Smooth muscle cell (in vitro differentiated cells): ENCODE data around the gene LRRC40. TPM values are rescaled to one million over a fixed set of nuclear protein-coding genes. Genes with fewer than 3 reads are reported as not detected.

ENCODE experiments used
- DNase-seq: peaks from one replicate; lab custom pipeline; 2025; ENCODE audit not compliant: unreplicated experiment; lab: John Stamatoyannopoulos, UW
- H2AFZ ChIP-seq: fragments of 200-600 bp; sonication (generic); 2 replicates; pipeline ENCODE4 v1.6.0; 2016; ENCODE audit warnings: antibody characterized with exemption, low read depth, mild to moderate bottlenecking
- H3F3A ChIP-seq: fragments of 200-600 bp; sonication (generic); 2 replicates; pipeline ENCODE4 v1.6.0; 2017; ENCODE audit warnings: antibody characterized with exemption, low read depth
- H3K27ac ChIP-seq: fragments of 200-600 bp; sonication (generic); 2 replicates; pipeline ENCODE4 v1.5.1; 2016; ENCODE audit warnings: low read depth, mild to moderate bottlenecking
- H3K27me3 ChIP-seq: fragments of 200-600 bp; sonication (generic); 2 replicates; pipeline ENCODE4 v1.6.1; 2016; ENCODE audit warnings: low read depth, mild to moderate bottlenecking
- H3K36me3 ChIP-seq: fragments of 200-600 bp; sonication (generic); 2 replicates; pipeline ENCODE4 v1.5.1; 2016; ENCODE audit warnings: low read depth
- H3K4me1 ChIP-seq: fragments of 200-600 bp; sonication (generic); 2 replicates; pipeline ENCODE4 v1.5.1; 2016; ENCODE audit warnings: low read depth
- H3K4me2 ChIP-seq: fragments of 200-600 bp; sonication (generic); 2 replicates; pipeline ENCODE4 v1.6.0; 2016; ENCODE audit warnings: mild to moderate bottlenecking
- H3K4me3 ChIP-seq: fragments of 200-600 bp; sonication (generic); 2 replicates; pipeline ENCODE4 v1.5.1; 2016; ENCODE audit warnings: mild to moderate bottlenecking
- H3K79me2 ChIP-seq: fragments of 200-600 bp; sonication (generic); 2 replicates; pipeline ENCODE4 v1.6.0; 2016; ENCODE audit warnings: low read depth, mild to moderate bottlenecking
- H3K9ac ChIP-seq: fragments of 200-600 bp; sonication (generic); 2 replicates; pipeline ENCODE4 v1.6.0; 2016; ENCODE audit warnings: low read depth
- H3K9me3 ChIP-seq: fragments of 200-600 bp; sonication (generic); replicated peaks from 2 replicates; pipeline ENCODE4 v1.5.1; 2016; ENCODE audit warnings: low read depth
- H4K20me1 ChIP-seq: fragments of 200-600 bp; sonication (generic); 2 replicates; pipeline ENCODE4 v1.6.0; 2016; ENCODE audit warnings: low read depth
- WGBS: methylation state at CpG from one replicate; pipeline ENCODE4 v1.1.7; 2016; ENCODE audit warnings: low lambda C conversion rate; 5-methylcytosine and 5-hydroxymethylcytosine counted together
- polyA plus RNA-seq: library from polyadenylated mRNA; unstranded; fragments of >200 nt; fragmentation: Nextera tagmentation; extraction: Ambion mirVana; gene quantifications from 2 replicates; pipeline ENCODE4 v1.2.1, GENCODE V29; 2016
- total RNA-seq: library from RNA; depleted of rRNA; stranded (reverse); fragments of >200 nt; gene quantifications from 2 replicates; pipeline ENCODE4 v1.2.3, GENCODE V29; 2014
- TF ChIP-seq, protein P1 (sequence below): fragments of 200-600 bp; sonication (generic); IDR thresholded peaks from 2 replicates; pipeline ENCODE4 v1.5.1; 2017; ENCODE audit warnings: borderline replicate concordance, mild to moderate bottlenecking, antibody characterized with exemption; ENCODE audit not compliant: insufficient read depth, poor library complexity, severe bottlenecking

The LRRC40 gene
- total and polyA plus RNA-seq, 2 experiments from 2014 or later = 11.8 to 32.9 TPM

DNA sequence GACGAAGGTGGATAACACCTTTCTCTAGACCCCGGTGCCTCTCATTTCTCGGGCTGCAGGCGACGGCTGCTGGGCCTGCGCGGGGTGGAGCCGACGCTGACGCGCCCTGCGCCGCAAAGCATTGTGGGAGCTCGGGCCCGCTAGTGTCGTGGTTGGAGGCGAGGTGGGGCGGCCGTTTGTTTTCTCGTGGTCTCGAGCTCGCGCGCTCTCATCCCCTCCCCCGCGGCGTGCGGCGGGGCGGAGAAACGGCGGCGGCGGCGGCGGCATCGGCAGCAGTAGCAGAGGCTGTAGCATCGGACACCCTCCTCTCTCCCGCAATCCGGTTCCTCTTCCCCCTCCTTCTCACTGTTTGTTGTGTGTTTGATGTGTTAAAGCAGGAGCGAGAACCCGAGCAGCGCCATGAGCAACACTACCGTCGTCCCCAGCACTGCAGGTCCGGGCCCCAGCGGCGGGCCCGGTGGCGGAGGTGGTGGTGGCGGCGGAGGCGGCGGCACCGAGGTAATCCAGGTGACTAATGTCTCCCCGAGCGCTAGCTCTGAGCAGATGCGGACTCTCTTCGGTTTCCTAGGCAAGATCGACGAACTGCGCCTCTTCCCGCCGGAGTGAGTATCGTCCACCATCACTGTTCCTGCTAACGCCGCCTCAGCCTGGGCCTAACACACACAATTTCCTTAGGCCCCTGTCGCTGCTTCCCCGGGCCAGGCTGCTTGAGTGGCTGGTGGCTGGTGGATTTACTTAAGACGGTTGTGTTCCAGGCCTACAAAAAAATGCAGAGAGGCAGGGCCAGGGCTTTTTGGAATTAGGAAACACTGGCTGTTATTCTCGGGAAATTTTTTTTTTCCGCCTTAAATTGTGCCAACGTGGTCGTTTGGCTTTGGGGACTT, 16.1 kb upstream of the LRRC40 start, which contains the start of gene SRSF11:
Gene SRSF11 (plus strand): TSS at position 143 of the 884 bp plus-strand sequence. CDS start 257 bp downstream, at position 400.
- no peaks in the 10 kb centered on the region for H3K36me3 ChIP-seq
- peak within 1 kb of the TSS; percentile 94 for H3K9ac ChIP-seq
- peaks cover 57% of the 10 kb centered on the region for H4K20me1 ChIP-seq
- H2AFZ ChIP-seq = peak within 1 kb of the TSS; percentile 76
- H3K4me2 ChIP-seq = peak within 1 kb of the TSS; percentile 85
- no peaks in the 10 kb centered on the region for H3K9me3 ChIP-seq
- H3K79me2 ChIP-seq = peaks cover 93% of the 10 kb centered on the region
- H3K4me3 ChIP-seq = peak within 1 kb of the TSS; percentile 78
- no peaks in the 10 kb centered on the region for H3K27me3 ChIP-seq
- WGBS = 1% methylated on average over 71 of the region's 74 CpGs
- peak within 1 kb of the TSS; percentile 97 for H3K27ac ChIP-seq
- TF ChIP-seq, protein P1, sequence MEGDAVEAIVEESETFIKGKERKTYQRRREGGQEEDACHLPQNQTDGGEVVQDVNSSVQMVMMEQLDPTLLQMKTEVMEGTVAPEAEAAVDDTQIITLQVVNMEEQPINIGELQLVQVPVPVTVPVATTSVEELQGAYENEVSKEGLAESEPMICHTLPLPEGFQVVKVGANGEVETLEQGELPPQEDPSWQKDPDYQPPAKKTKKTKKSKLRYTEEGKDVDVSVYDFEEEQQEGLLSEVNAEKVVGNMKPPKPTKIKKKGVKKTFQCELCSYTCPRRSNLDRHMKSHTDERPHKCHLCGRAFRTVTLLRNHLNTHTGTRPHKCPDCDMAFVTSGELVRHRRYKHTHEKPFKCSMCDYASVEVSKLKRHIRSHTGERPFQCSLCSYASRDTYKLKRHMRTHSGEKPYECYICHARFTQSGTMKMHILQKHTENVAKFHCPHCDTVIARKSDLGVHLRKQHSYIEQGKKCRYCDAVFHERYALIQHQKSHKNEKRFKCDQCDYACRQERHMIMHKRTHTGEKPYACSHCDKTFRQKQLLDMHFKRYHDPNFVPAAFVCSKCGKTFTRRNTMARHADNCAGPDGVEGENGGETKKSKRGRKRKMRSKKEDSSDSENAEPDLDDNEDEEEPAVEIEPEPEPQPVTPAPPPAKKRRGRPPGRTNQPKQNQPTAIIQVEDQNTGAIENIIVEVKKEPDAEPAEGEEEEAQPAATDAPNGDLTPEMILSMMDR = no peak
- H3K4me1 ChIP-seq = peaks cover 28% of the 10 kb centered on the region
- peaks cover 15% of the 10 kb centered on the region for H3F3A ChIP-seq
- DNase-seq = peak; percentile 92

DNA sequence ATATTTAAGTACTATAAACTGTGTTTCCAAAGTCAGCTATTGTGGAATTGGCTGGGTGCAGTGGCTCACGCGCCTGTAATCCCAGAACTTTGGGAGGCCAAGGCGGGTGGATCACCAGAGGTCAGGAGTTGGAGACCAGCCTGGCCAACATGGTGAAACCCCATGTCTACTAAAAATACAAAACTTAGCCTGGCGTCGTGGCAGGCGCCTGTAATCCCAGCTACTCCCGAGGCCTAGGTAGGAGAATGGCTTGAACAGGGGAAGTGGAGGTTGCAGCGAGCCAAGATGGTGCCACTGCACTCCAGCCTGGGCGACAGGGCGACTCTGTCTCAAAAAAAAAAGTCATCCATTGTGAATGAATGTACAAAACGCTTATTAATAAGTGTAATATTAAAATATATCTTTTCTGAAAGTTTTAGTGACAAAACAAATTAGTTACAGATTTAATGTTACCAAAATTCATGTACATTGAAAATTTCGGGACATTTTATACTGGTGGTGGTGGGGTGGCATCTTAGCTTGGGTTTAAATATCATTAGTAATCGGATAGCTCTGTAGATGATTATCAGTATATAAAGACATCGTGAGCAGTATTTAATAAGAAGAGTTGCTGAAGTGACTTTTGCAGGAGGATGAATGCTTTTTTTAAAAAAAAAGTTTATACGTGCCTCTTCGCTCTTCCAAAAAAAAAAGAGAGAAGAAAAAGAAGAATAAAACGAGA, 15.3 kb upstream of the LRRC40 start:
- H3K4me1 ChIP-seq = peaks cover 28% of the 10 kb centered on the region
- no peaks in the 10 kb centered on the region for H3K9me3 ChIP-seq
- peaks cover 93% of the 10 kb centered on the region for H3K79me2 ChIP-seq
- TF ChIP-seq, protein P1 = no peak
- no peaks in the 10 kb centered on the region for H3K36me3 ChIP-seq
- H3K27me3 ChIP-seq = no peaks in the 10 kb centered on the region
- peak overlapping the region; percentile 64 for H2AFZ ChIP-seq
- H3K9ac ChIP-seq = peak overlapping the region; percentile 94
- WGBS = 57% methylated on average over 17 of the region's 17 CpGs
- H3F3A ChIP-seq = peaks cover 15% of the 10 kb centered on the region
- peak overlapping the region; percentile 85 for H3K4me2 ChIP-seq
- H4K20me1 ChIP-seq = peaks cover 57% of the 10 kb centered on the region
- H3K27ac ChIP-seq = peak overlapping the region; percentile 97
- no peak for DNase-seq
- H3K4me3 ChIP-seq = peak overlapping the region; percentile 78

DNA sequence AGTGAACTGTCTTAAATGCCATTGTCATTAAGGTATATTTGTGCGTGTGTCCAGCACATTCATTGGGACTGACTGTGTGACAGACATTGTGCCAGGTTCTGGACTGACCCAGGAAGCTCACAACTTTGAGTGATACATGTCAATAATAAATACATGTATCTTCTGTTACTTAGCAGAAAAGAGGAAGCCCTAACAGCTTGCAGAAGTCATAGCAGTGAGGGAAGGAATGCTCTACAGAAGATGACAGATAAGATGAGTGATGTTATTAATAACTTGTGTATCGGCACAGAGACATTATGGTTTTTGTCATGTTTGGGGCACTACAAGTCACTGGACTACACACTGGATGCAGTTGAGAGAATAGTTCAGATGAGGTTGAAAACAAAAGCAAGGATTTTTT, 14.6 kb upstream of the LRRC40 start:
- H3F3A ChIP-seq = peaks cover 15% of the 10 kb centered on the region
- H3K4me3 ChIP-seq = no peak overlapping the region
- H3K4me1 ChIP-seq = peaks cover 28% of the 10 kb centered on the region
- no peaks in the 10 kb centered on the region for H3K27me3 ChIP-seq
- H3K9me3 ChIP-seq = no peaks in the 10 kb centered on the region
- H2AFZ ChIP-seq = no peak overlapping the region
- no peak overlapping the region for H3K4me2 ChIP-seq
- no peaks in the 10 kb centered on the region for H3K36me3 ChIP-seq
- TF ChIP-seq, protein P1 = no peak
- no peak for DNase-seq
- 95% methylated on average over 2 of the region's 2 CpGs for WGBS
- peaks cover 57% of the 10 kb centered on the region for H4K20me1 ChIP-seq
- peaks cover 93% of the 10 kb centered on the region for H3K79me2 ChIP-seq
- H3K9ac ChIP-seq = no peak overlapping the region
- peak overlapping the region; percentile 97 for H3K27ac ChIP-seq
